Epithelial cell of proximal tubule (primary cell): ENCODE data around the gene FAM184B. TPM values are rescaled to one million over a fixed set of nuclear protein-coding genes. Genes with fewer than 3 reads are reported as not detected.

Source experiments
- DNase-seq: peaks from one replicate; pipeline ENCODE4 v3.0.0-alpha.2; 2011; ENCODE audit warnings: low read depth
- H3K4me3 ChIP-seq: 2 replicates; pipeline ENCODE4 v1.5.1; 2011; ENCODE audit warnings: low read depth, mild to moderate bottlenecking, low read length
- CTCF ChIP-seq: conservative IDR thresholded peaks from 2 replicates; pipeline ENCODE4 v1.5.1; 2012; ENCODE audit warnings: low read depth, mild to moderate bottlenecking, low read length
- total RNA-seq: library from RNA; depleted of rRNA; stranded (reverse); fragments of >200 nt; gene quantifications from 2 replicates; pipeline ENCODE4 v1.2.3, GENCODE V29; 2015

The FAM184B gene
- total RNA-seq, 1 donor from 2014 or later: 0.17 TPM

GRCh38 chr4:17624821-17625220 lies 156.6 kb downstream of the FAM184B start:
- DNase-seq: no peak
- no peak for TF ChIP-seq CTCF
- H3K4me3 ChIP-seq: no peak overlapping the region

DNA sequence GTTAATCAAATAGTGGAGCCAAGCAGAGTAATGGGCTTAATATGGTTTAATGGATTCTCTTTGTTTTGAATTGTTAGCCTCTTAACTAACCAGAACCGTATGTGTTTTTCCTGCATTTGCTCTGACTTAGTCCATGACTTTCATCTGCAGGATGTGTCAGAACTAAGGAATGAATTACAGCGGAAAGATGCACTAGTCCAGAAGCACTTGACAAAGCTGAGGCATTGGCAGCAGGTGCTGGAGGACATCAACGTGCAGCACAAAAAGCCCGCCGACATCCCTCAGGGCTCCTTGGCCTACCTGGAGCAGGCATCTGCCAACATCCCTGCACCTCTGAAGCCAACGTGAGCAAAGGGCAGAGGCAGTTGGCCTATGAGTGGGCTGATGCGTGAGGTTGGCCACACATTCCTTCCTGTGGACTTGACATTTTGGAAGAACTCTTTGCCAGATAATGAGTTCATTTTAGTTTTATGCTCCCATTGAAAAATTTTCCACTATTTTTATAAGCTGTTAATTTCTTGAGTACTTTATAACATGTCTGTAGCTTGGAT lies 157.9 kb downstream of the FAM184B start:
- no peak for DNase-seq
- no peak for TF ChIP-seq CTCF
- H3K4me3 ChIP-seq: no peak overlapping the region

DNA sequence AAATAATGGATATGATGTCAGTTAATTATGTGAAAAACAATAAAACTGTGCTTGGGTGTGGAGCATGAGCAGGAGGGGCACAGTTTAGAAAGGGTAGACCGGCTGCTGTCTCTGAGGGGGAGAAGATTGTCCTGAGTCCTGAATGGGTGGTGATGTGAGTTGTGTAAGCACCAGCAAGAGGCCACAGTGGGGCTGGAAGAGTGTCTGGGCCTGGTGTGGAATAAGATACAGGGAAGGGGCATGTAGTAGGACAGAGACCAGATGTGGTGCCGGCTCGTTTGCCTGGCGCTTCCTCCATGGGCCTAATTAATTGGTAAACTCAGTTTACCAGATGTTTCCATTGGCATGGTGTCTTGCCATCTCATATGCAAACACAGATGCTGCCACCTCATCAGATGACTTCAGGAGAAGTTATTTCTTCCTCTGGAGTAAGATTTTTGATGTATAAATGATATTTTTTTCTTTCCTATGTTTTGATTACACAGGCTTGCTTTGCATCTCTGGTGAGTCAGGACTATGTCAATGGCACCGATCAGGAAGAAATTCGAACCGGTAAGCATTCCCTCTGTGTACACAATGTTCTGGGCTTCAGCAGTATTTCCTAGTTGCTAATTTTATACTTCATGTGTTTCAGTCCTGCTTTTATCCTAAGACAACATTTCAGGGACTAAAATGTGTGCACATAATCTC lies 161.9 kb downstream of the FAM184B start:
- no peak overlapping the region for H3K4me3 ChIP-seq
- no peak for DNase-seq
- TF ChIP-seq CTCF: no peak

DNA sequence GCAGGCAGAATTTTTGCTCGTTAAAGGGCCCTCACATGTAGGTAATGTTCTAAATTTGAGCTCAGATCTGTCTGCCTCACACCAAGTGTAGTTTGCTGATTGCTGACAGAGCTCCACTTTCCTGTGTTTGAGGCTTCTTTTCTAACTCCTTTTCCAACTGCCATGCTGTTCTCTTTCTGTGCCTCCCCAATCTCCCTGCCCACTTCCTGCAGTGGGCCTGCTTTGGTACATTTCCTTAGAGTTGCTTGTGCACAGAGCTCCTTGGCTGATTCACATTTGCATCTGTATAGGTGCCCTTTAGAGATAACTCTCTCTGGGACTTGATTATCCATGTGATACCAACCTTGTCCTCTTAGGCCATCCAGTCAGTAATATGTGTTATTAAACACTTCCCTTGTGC lies 162.5 kb downstream of the FAM184B start:
- DNase-seq: no peak
- no peak overlapping the region for H3K4me3 ChIP-seq
- no peak for TF ChIP-seq CTCF

- no peak for DNase-seq
These were observed 165.1 kb downstream of the FAM184B start for GRCh38 chr4:17616283-17616682.

GRCh38 chr4:17614416-17615299 lies 166.8 kb downstream of the FAM184B start, which contains the start of gene MED28:
TSS of gene MED28 (plus strand) at chr4:17614641. CDS start at chr4:17614655, 14 bp downstream.
- peak; percentile 66 for DNase-seq
- TF ChIP-seq CTCF: no peak
- H3K4me3 ChIP-seq: peak within 1 kb of the TSS; percentile 90

More at GRCh38 chr4:17616283-17616682, 165.1 kb downstream of the FAM184B start:
- H3K4me3 ChIP-seq: peak overlapping the region; percentile 10
- TF ChIP-seq CTCF: no peak
